Heart right ventricle (tissue), 16 donors: ENCODE data around the gene EEA1. TPM values are rescaled to one million over a fixed set of nuclear protein-coding genes. Genes with fewer than 3 reads are reported as not detected.
"Not testable (repeated sequence)": the region's sequence is repeated elsewhere in the genome, so short reads cannot be mapped to it uniquely, and the experiment has no call there.

Source experiments
- ATAC-seq, 8 donors: fragments of 200-7000 bp; cut with Tn5 transposase; one replicate each; pipeline ENCODE4 v1.9.1; 2020; ENCODE audit warnings: mild to moderate bottlenecking in 8 of 8, moderate library complexity in 8 of 8, moderate number of reproducible peaks in 1 of 8
- DNase-seq, 2 donors: peaks; one replicate each; pipeline ENCODE4 v3.0.0-alpha.2; 2020
- H3K27ac ChIP-seq, 10 donors: fragments of 200-600 bp; sonication (generic) in 2 of 10; one replicate each; pipeline versions ENCODE4 v1.5.0 to v1.8.0; 2020 to 2022; ENCODE audit warnings: mild to moderate bottlenecking in 3 of 10
- H3K27me3 ChIP-seq, 7 donors: fragments of 200-600 bp; one replicate each; pipeline ENCODE4 v1.8.0; 2021 to 2022; ENCODE audit warnings: mild to moderate bottlenecking in 2 of 7
- H3K36me3 ChIP-seq, 9 donors: fragments of 200-600 bp; sonication (generic) in 1 of 9; one replicate each; pipeline versions ENCODE4 v1.5.0 to v1.8.0; 2020 to 2022; ENCODE audit warnings: mild to moderate bottlenecking in 2 of 9
- H3K4me1 ChIP-seq, 9 donors: fragments of 200-600 bp; sonication (generic) in 1 of 9; one replicate each; pipeline versions ENCODE4 v1.5.0 to v1.8.0; 2020 to 2022; ENCODE audit warnings: mild to moderate bottlenecking in 4 of 9
- H3K4me3 ChIP-seq, 10 donors: fragments of 200-600 bp; sonication (generic) in 2 of 10; one replicate each; pipeline versions ENCODE4 v1.5.0 to v1.8.0; 2020 to 2022; ENCODE audit warnings: mild to moderate bottlenecking in 7 of 10, moderate library complexity in 2 of 10
- H3K9me3 ChIP-seq, 11 donors: fragments of 200-600 bp in 10 of 11; sonication (generic) in 2 of 11; one replicate each; pipeline versions ENCODE4 v1.5.0 to v1.8.0; 2013 to 2022; ENCODE audit warnings: mild to moderate bottlenecking in 2 of 11, control low read depth in 1 of 11, moderate library complexity in 1 of 11
- WGBS, 2 donors: extraction: QIAGEN DNeasy Blood & Tissue Kit; methylation state at CpG; one replicate each; pipeline ENCODE4 v1.1.7; 2013; ENCODE audit warnings: inconsistent platforms in 1 of 2; 5-methylcytosine and 5-hydroxymethylcytosine counted together
- intact Hi-C, 10 donors: fragments of 100-400 bp; cut with DNase I; formaldehyde crosslinking; loops; one replicate each; pipeline versions ENCODE4 v1.11.1 to v1.14.2; 2022
- polyA plus RNA-seq, 2 donors: library from polyadenylated mRNA; stranded (reverse); fragments of 200-250 nt; gene quantifications; one replicate each; pipeline ENCODE4 v1.2.3, GENCODE V29; 2013
- total RNA-seq, 10 donors: library from RNA; stranded (reverse); fragmentation: NEBNext Ultra II Directional in 3 of 10; extraction: Animal tissue kit (Norgen Biotek cat#: 25700) in 3 of 10; gene quantifications; one replicate each; pipeline versions ENCODE4 v1.2.1 to v1.2.4, GENCODE V29; 2021 to 2023
- TF ChIP-seq, protein P1 (sequence below), 9 donors: fragments of 200-600 bp; sonication (generic) in 2 of 9; IDR thresholded peaks; one replicate each; pipeline versions ENCODE4 v1.5.0 to v1.8.0; 2021 to 2022; ENCODE audit warnings: antibody characterized with exemption in 9 of 9, mild to moderate bottlenecking in 5 of 9, moderate library complexity in 1 of 9
- donor health status: Arrhythmogenic right ventricular cardiomyopathy.
- donor health status: ischemic (EF 13 %, LVEDD 7.1; RV severe dilation, severe dysfunction).
- donor health status: healthy with polysubstance abuse.
- donor health status: DM: no; HTN: yes; CAD: no.
- donor health status: DM: no; HTN: no; CAD: no.
- donor health status: ischemic (EF 25% LVEDD 6.9; RV normal size, moderate dysfunction).
- donor health status: ischemic (EF 25% LVEDD 5.7; RV mildly dilated, moderate dysfunction).
- donor health status: healthy.
- donor health status: DM: yes; HTN: yes; CAD: no.
- donor health status: Ischemic cardiomyopathy.
- donor health status: ischemic (EF 35%, LVEDD 5.7; RV mildly dilated, moderate dysfunction).
- donor health status: nonischemic (EF 11% LVEDD 7.7; RV severe dilation, severe dysfunction).
- donor health status: DM: yes; HTN: yes; CAD: no.
- donor health status: PGD.
- donor health status: ischemic (EF 29% LVEDD 5.4; RV normal size, mild dysfunction).
- donor health status: nonischemic (EF 23%, LVEDD 6.1; RV moderate dilation, normal function).

Gene EEA1
- total and polyA plus RNA-seq, 12 donors: 2.6 to 41.6 (median 30.5) TPM

DNA sequence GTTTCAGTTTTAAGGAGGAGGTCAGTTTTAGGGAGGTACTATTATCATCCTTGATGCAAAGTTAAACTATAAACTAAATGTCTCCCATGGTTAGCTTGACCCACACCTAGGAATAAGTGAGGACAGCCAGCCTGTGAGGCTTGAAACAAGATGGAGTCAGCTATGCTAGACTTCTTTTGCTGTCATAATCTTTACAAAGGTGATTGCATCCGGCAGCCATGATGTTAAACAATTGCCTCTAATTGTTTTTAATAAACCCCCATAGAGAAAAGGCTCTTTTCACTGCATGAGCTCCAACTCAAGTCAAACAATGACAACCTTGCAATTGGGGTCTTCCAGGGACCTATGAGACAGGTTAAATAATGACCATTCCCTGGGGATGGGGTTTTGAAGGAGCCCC is 45.7 kb upstream of the EEA1 start:
- intact Hi-C loops: no loop called here
- Histone ChIP-seq H3K27me3 (no peaks in the 10 kb centered on the region), H3K4me1 (peaks cover 0 to 40% (median 9%) of the 10 kb centered on the region in 9 donors), H3K36me3 (no peaks in the 10 kb centered on the region), H3K27ac (no peak overlapping the region), H3K9me3 (peaks cover 0 to 15% (median 7%) of the 10 kb centered on the region in 11 donors), H3K4me3 (no peak overlapping the region)
- ATAC-seq: no peak
- DNase-seq: no peak
- 98 to 100% methylated on average over 1 of the region's 1 CpG for WGBS, 2 donors
- TF ChIP-seq, protein P1, sequence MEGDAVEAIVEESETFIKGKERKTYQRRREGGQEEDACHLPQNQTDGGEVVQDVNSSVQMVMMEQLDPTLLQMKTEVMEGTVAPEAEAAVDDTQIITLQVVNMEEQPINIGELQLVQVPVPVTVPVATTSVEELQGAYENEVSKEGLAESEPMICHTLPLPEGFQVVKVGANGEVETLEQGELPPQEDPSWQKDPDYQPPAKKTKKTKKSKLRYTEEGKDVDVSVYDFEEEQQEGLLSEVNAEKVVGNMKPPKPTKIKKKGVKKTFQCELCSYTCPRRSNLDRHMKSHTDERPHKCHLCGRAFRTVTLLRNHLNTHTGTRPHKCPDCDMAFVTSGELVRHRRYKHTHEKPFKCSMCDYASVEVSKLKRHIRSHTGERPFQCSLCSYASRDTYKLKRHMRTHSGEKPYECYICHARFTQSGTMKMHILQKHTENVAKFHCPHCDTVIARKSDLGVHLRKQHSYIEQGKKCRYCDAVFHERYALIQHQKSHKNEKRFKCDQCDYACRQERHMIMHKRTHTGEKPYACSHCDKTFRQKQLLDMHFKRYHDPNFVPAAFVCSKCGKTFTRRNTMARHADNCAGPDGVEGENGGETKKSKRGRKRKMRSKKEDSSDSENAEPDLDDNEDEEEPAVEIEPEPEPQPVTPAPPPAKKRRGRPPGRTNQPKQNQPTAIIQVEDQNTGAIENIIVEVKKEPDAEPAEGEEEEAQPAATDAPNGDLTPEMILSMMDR (IDR thresholded peaks at IDR 0.05): no peak

DNA sequence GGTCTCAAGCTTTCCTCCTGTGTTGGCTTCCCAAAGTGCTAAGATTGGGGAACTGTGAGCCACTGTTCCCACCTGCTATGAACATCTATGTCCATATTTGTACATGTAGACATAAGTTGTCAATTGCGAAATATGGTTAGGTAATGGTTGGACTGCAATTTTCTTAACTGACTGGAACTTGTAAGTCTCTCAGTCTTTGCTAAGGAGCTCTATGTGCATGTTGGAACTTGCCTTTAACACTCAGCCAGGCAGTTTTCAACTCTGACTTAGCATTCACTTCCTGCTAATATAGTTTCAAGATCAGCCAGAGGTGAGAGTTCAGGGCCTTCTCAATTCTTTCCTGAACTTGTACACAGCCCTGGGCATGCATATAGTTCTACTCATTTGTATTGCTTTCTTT is 44.5 kb upstream of the EEA1 start:
- intact Hi-C loops: no loop called here
- H3K4me3 ChIP-seq: no peak overlapping the region
- peaks cover 0 to 15% (median 7%) of the 10 kb centered on the region in 11 donors for H3K9me3 ChIP-seq
- H3K27me3 ChIP-seq: no peaks in the 10 kb centered on the region
- TF ChIP-seq, protein P1 (IDR thresholded peaks at IDR 0.05): no peak
- H3K36me3 ChIP-seq: no peaks in the 10 kb centered on the region
- 85 to 97% methylated on average over 1 of the region's 1 CpG for WGBS, 2 donors
- ATAC-seq: peak in 4 of 8 donors; percentile 23 to 48 (median 42)
- H3K27ac ChIP-seq: peak overlapping the region in 1 of 10 donors; percentile 31
- no peak for DNase-seq
- H3K4me1 ChIP-seq: peaks cover 0 to 45% (median 9%) of the 10 kb centered on the region in 9 donors

DNA sequence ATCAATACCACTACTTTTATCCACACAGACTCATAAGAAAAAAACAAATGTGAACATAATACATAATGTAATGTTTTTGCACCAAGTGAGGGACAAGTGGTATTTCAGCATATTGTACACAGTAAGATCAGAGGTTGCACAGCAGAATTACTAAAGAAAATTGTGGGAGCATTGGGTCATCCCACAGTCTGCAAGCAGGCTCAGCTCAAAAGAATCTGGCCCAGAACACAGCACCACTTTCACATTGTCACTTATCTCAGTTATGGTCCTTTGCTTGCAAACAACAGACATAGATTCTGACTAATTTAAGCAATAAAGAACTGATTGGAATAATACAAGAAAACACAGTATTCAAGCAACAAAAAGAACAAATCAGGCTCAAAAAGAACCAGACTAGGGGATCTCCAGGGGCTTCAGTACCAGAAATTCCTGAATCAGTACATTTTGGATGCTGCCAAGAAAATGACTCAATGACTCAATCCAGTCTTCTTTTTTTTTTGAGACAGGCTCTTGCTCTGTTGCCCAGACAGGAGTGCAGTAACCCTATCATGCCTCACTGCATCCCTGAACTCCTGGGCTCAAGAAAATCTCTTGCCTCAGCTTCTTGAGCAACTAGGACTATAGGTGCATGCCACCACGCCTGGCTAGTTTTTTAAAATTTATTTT is 42.9 kb upstream of the EEA1 start:
- WGBS, 2 donors: 87 to 93% methylated on average over 1 of the region's 1 CpG
- H3K9me3 ChIP-seq: peaks cover 0 to 15% (median 7%) of the 10 kb centered on the region in 11 donors
- H3K4me3 ChIP-seq: no peak overlapping the region
- peaks cover 0 to 51% (median 9%) of the 10 kb centered on the region in 9 donors for H3K4me1 ChIP-seq
- H3K27ac ChIP-seq: no peak overlapping the region
- DNase-seq: no peak
- H3K27me3 ChIP-seq: no peaks in the 10 kb centered on the region
- no peaks in the 10 kb centered on the region for H3K36me3 ChIP-seq
- intact Hi-C loops: no loop called here
- TF ChIP-seq, protein P1 (IDR thresholded peaks at IDR 0.05): no peak
- peak in 5 of 8 donors; percentile 42 to 67 (median 55) for ATAC-seq

DNA sequence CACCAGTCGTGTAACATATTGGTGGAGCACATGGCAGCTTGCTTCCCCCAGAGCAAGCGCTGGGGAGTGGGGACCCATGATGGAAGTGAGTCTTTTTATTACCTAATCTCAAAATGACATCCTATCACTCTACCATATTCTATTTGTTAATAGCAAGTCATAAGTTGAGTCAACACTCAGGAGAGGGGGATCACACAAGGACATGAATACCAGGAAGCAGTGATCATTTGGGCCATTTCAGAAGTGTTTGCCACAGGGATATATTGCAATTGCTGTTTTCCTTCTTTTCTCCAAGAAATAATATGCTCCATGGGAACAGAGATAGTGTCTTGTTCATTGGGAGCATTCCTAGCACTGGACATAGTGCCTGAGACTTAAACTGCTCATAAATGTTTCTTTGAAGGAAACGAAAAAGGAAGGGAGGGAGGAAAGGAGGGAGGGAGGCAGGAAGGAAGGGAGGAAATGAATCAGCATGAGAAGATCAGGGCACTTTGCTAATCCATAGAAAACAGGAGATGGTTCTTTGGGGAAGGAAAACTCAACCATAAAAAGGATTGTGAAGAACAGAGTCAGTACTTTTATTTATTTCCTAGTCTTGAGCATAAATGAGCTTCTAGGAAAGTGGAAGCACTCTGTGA is 39.2 kb upstream of the EEA1 start:
- H3K27ac ChIP-seq: peak overlapping the region in 1 of 10 donors; percentile 18
- TF ChIP-seq, protein P1 (IDR thresholded peaks at IDR 0.05): no peak
- H3K4me3 ChIP-seq: no peak overlapping the region
- H3K36me3 ChIP-seq: no peaks in the 10 kb centered on the region
- H3K27me3 ChIP-seq: no peaks in the 10 kb centered on the region
- WGBS, 2 donors: 71 to 80% methylated on average over 3 of the region's 3 CpGs
- H3K9me3 ChIP-seq: no peaks in the 10 kb centered on the region
- DNase-seq (no peak), ATAC-seq (no peak)
- H3K4me1 ChIP-seq: peaks cover 0 to 39% (median 9%) of the 10 kb centered on the region in 9 donors
- intact Hi-C loops: no loop called here

DNA sequence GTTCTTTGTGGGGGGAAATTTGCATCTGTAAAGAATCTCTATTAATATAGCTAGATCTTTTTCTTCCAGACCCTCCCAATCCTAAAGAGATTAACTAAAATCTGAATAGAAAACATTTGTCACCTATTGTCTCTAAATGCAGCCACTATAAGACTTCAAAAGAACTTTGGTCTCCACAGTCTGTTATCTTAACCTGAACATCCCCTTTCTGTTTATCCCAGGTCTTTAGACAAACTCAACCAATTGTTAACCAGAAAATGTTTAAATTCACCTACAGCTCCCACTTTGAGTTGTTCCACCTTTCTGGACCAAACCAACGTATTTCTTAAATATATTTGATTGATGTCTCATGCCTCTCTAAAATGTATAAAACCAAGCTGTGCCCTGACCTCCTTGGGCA is 35.3 kb upstream of the EEA1 start:
- DNase-seq, H3K27me3 ChIP-seq, ATAC-seq, H3K36me3 ChIP-seq, H3K27ac ChIP-seq, H3K9me3 ChIP-seq, intact Hi-C loops, H3K4me3 ChIP-seq: not testable (repeated sequence)
- H3K4me1 ChIP-seq: peaks cover 0 to 12% (median 0%) of the 10 kb centered on the region in 9 donors
- WGBS, 2 donors: 67 to 74% methylated on average over 1 of the region's 1 CpG
